ENCODE results near the gene MAN1A2.
"Not testable (repeated sequence)": the region's sequence is repeated elsewhere in the genome, so short reads cannot be mapped to it uniquely, and the experiment has no call there.

MAN1A2 gene

DNA sequence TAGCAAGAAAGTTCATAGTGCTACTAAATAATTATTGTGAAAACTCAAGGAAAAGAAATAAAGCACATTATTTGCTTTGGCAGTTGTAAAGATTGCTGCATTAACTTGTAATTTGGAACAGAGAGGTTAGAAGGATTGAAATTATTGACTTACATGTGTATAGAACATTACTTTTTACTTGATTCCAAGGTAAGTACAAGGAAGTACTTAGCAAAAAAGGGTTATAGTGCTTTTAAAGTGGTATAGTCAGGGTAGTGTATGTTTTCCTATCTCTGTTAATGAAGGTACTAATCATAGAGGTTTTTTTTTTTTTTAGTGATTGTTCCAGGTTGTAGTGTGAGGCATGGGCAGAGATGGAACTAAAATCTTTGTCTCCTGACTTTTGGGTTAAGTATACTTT is 29.4 kb downstream of the MAN1A2 start:
- DNase-seq (ENCODE audit: low read depth in 2 of 2), result no peak

- no peak for DNase-seq (ENCODE audit: low read depth in 2 of 2)
Observed at GRCh38 chr1:117398957-117399356, 31.7 kb downstream of the MAN1A2 start.

DNA sequence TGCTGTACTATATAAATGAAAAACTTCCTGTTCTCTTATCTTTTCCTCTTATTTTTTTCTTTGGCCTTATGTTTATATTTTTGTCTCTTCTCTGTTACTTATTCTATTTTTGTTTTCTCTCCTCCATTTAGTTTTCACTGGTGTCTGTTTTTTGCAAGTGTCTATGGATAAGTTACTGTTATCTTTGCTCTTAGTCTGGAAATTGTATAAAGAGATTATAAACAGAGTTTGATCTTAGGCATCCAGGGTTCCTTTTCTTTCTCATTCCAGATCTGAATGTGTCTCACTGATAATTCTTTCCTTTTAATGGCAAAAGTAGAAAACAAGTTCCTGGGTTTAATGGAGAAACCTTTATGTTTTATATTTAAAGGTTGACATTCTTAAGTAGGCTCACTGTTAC is 34.5 kb downstream of the MAN1A2 start:
- no peak for DNase-seq (ENCODE audit: low read depth in 2 of 2)

- DNase-seq (ENCODE audit: low read depth in 2 of 2), result no peak
Observed at GRCh38 chr1:117403597-117403996, 36.3 kb downstream of the MAN1A2 start.

DNA sequence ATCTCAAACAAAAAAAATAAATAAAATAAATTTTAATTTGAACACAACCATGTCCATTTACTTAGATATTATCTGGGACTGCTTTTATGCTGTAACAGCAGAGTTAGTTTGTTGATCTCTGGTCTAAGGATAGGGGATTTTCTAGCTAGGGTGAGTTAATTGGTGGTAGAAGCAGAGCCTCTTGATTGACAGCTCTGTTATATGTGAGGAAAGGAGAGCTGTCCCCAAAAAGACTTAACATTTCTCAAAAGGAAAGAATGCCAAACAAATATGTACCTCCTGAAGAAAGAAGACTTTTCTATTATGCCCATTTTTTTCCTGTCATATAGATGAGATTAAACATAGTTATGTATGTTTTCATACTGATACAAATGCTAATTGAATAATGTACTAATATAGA is 37.8 kb downstream of the MAN1A2 start:
- no peak for DNase-seq (ENCODE audit: low read depth in 2 of 2)

DNA sequence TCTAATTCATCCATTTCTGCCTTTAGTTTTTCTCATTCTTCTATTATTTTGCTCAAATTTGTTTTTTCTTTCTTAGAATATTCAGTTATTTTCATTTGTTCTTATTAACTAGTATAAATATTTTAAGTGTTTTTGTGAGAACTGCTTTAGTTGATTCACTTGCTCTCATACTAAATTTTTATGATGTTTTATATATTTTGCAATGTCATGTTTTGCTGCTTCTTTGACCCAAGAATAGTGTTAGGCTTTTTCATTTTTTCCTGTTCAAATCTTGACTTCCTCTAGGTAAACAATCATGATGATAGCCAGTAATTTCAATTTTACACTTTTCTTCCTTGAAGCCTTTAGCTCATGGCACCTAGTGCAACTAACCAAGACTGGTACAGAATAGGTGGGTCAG is 45.2 kb downstream of the MAN1A2 start:
- DNase-seq (ENCODE audit: low read depth in 2 of 2), result no peak

DNA sequence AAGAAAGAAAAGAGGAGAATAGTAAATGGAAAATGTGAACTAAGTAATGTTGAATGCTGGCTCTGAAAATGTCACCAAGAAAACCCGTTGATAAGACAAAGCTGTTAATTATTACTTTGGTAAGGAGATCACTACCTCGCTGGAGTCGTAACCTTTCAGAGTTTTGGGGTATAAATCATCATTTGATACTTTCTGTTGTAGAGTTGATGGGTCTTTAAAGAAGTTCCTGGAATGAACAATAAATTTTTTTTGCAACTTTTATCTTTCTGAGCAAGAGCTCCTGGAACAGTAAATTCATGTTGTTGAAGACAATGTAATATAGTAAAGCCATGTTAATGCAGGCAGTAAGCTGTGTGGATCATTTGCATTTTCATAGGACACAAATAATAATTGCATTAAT is 46.2 kb downstream of the MAN1A2 start:
- DNase-seq (ENCODE audit: low read depth in 2 of 2), result no peak

DNA sequence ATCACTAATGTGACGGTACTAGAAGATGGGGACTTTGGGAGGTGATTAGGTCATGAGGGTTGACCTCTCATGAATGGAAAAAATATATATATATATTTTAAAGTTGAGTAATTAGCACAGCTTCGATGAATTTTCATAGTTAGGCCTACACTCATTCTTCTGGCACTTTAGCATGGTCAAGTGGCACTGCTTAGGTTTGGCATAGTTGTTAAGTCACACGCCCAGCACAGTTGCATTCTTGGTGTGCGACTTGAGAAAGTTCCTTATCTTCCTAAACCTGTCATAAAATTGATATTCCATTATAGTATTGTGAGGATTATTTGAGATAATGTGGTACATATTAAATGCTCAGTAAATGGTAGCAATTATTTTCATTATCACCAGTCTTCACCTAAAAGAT is 47.7 kb downstream of the MAN1A2 start:
- DNase-seq (ENCODE audit: low read depth in 2 of 2), result no peak

DNA sequence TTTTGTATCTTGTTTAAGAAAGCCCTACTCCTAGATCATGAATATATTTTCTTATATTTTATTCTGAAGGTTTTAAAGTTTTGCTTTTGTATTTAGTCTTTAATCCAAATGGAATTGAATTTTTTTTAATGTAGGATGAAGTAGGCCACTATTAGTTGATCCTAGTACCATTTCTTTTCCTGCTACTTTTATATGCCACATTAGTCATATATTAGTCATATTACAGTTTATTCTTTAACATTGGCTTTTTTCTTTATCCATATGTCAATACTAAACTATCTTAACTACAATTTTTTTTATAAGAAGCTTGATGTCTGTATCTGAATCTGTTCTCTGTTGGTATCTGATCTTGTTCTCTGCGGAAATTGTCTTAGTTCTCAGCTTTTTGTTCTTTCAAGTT is 48.8 kb downstream of the MAN1A2 start:
- DNase-seq (ENCODE audit: low read depth in 2 of 2), result no peak

DNA sequence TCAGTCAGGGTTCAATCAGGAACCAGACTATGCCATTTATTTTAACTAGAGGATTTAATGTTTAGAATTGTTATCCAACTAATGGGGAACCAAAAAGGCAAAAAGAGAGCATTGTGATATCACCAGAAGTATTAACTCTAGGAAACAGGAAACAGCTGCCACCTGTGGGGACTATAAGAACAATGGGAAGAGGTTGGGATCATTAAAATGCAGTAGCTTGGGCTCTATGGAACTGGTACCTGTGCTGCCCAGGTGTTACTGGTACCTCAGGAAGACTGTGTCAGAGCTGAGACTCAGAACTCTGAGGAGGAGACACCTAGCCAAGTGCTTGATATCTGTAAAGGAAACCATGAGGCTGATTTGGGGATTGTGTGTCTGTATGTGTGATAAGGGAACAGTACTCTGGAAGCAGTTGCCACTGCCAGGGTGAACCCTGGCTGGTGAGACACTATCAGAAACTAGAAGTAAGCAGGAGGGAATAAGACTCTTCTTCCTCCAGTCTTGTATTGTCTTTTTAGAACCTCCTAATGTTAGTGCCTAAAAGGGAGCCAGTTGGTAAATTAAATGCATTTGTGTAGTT is 49.4 kb downstream of the MAN1A2 start:
- no peak for DNase-seq (ENCODE audit: low read depth in 2 of 2)

DNA sequence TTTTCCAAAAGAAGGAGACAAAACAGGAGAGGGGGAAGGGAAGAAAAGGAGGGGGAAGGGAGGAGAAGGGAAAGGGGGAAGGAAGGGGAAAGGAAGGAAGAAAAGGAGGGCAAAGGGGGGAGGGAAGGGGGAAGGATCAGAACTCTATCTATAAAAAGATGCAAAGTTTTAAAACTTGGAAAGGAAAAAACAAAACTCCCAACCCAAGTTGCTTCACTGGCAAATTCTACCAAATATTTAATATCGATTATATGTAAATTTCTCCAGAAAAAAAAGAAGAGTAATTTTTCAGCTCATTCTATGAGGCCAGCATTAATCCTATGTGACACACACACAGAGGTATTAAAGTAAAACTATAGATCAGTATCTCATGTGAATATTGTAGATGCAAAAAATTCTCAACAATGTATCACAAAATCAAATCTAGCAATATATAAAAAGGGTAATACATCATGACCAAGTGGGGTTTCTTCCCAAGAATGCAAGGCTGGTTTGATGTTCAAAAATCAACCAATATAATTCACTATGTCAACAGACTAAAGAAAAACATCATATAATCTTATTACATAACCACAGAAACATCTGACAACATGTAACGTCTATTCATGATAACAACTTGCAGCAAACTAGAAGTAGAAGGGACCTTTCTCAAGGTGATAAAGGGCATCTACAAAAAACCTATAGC is 57.9 kb downstream of the MAN1A2 start:
- no peak for DNase-seq (ENCODE audit: low read depth in 2 of 2)

GRCh38 chr1:117427297-117427696 is 60.0 kb downstream of the MAN1A2 start:
- no peak for DNase-seq (ENCODE audit: low read depth in 2 of 2)

- DNase-seq (ENCODE audit: low read depth in 2 of 2), result no peak
Observed at GRCh38 chr1:117433943-117434342, 66.7 kb downstream of the MAN1A2 start.

GRCh38 chr1:117436513-117436912 is 69.3 kb downstream of the MAN1A2 start:
- DNase-seq (ENCODE audit: low read depth in 2 of 2), result no peak

DNA sequence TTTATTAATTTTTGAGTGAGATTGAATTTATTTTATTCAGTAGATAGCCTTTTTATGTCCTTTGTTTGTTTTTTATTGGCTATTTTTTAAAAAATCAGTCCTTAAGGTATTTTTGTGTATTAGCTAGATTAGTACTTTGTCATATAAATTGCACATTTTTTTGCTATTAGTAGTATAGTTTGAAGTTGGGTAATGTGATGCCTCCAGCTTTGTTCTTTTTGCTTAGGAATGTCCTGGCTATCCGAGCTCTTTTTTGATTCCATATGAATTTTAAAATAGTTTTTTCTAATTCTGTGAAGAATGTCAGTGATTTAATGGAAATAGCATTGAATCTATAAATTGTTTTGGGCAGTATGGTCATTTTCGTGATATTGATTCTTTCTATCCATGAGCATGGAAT is 80.4 kb downstream of the MAN1A2 start:
- no peak for DNase-seq (ENCODE audit: low read depth in 2 of 2)

GRCh38 chr1:117452216-117452615 is 85.0 kb downstream of the MAN1A2 start:
- no peak for DNase-seq (ENCODE audit: low read depth in 2 of 2)

GRCh38 chr1:117453958-117454357 is 86.7 kb downstream of the MAN1A2 start:
- DNase-seq (ENCODE audit: low read depth in 2 of 2), result no peak

DNA sequence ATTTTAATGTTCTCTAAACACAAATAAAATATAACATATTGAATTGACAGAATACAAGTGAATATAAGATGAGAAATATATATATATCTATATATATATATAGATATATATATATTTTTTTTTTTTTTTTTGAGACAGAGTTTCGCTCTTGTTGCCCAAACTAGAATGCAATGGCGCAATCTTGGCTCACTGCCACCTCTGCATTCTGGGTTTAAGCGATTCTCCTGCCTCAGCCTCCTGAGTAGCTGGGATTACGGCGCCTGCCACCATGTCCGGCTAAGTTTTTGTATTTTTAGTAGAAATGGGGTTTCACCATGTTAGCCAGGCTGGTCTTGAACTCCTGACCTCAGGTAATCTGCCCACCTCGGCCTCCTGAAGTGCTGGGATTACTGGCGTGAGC is 91.2 kb downstream of the MAN1A2 start:
- not testable (repeated sequence) for DNase-seq (ENCODE audit: low read depth in 2 of 2)

DNA sequence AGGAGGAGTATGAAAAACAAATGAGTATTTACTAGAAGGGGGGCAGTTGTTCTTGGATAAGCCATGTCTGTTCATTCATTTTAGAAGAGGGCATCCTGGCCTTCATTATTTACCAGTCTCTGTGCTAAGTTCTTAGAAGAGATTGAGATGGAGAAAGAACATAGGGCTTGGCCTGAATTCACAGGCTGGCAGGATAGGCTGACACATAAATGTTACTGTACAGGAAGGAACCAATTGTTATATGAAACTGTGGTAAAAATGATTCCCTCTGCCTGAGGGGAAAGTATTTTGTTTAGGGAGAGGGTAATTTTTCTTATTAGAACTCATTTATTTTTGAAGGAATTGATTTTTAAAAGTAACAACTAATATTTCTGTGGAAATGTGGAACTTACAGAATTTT is 99.5 kb downstream of the MAN1A2 start:
- no peak for DNase-seq (ENCODE audit: low read depth in 2 of 2)

GRCh38 chr1:117467336-117467735 is 100.1 kb downstream of the MAN1A2 start:
- DNase-seq (ENCODE audit: low read depth in 2 of 2), result no peak

GRCh38 chr1:117473063-117473462 is 105.8 kb downstream of the MAN1A2 start:
- DNase-seq (ENCODE audit: low read depth in 2 of 2), result no peak

- not testable (repeated sequence) for DNase-seq (ENCODE audit: low read depth in 2 of 2)
Observed at GRCh38 chr1:117475495-117475894, 108.2 kb downstream of the MAN1A2 start.

- DNase-seq (ENCODE audit: low read depth in 2 of 2), result no peak
Observed at GRCh38 chr1:117479086-117479485, 111.8 kb downstream of the MAN1A2 start.

DNA sequence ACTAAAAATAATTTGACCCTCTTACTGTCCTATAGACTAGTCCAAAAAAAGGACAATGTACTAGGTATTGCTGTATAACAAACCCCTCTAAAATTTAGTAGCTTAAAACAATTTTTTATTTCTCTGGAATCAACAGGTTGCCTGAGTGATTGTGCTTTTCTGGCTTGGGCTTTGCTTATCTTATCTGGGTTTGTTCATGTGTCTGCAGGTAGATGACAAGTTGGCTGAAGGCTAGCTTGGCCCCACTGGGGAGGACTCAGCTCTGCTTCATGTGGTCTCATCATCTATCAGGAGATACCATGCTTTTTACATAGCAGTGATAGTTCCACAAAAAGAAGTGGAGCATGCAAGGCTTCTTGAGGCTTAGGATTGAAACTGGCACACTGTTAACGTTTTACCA is 114.2 kb downstream of the MAN1A2 start:
- DNase-seq (ENCODE audit: low read depth in 2 of 2), result no peak

Data from activated CD4-positive, alpha-beta T cell treated with anti-CD3 and anti-CD28 coated beads for 24 hours (primary cell).